Thymus (tissue), 11 donors: ENCODE data around the gene TIMP2. TPM values are rescaled to one million over a fixed set of nuclear protein-coding genes. Genes with fewer than 3 reads are reported as not detected.
A peak's percentile ranks its signal among the peaks of the same experiment; 100 is the strongest.

Source experiments
- DNase-seq, 9 donors: peaks; one replicate each; pipeline ENCODE4 v3.0.0-alpha.2; 2013; ENCODE audit warnings: low spot score in 9 of 9, low read depth in 6 of 9, missing footprints in 1 of 9
- H3K27ac ChIP-seq, 2 donors: one replicate each; pipeline ENCODE4 v1.5.1; 2013; ENCODE audit warnings: control low read depth in 1 of 2, low read depth in 1 of 2, low read length in 1 of 2, mild to moderate bottlenecking in 1 of 2, moderate library complexity in 1 of 2
- H3K27me3 ChIP-seq, 2 donors: one replicate each; pipeline ENCODE4 v1.5.1; 2013; ENCODE audit warnings: low read length in 1 of 2; ENCODE audit not compliant: control insufficient read depth in 2 of 2, insufficient read depth in 1 of 2
- H3K36me3 ChIP-seq, 2 donors: one replicate each; pipeline ENCODE4 v1.5.1; 2013; ENCODE audit warnings: low read length in 1 of 2, mild to moderate bottlenecking in 1 of 2, moderate library complexity in 1 of 2; ENCODE audit not compliant: control insufficient read depth in 2 of 2, insufficient read depth in 2 of 2
- H3K4me1 ChIP-seq, 2 donors: one replicate each; pipeline ENCODE4 v1.5.1; 2013; ENCODE audit warnings: low read length in 2 of 2; ENCODE audit not compliant: control insufficient read depth in 2 of 2, insufficient read depth in 2 of 2
- H3K4me3 ChIP-seq, 2 donors: one replicate each; pipeline ENCODE4 v1.5.1; 2013; ENCODE audit warnings: low read length in 2 of 2, control low read depth in 1 of 2, mild to moderate bottlenecking in 1 of 2
- H3K9me3 ChIP-seq, 2 donors: one replicate each; pipeline ENCODE4 v1.5.1; 2013; ENCODE audit warnings: low read length in 1 of 2, mild to moderate bottlenecking in 1 of 2; ENCODE audit not compliant: control insufficient read depth in 2 of 2, insufficient read depth in 1 of 2
- WGBS: extraction: QIAGEN DNeasy Blood & Tissue Kit; methylation state at CpG from one replicate; pipeline ENCODE4 v1.1.7; 2013; 5-methylcytosine and 5-hydroxymethylcytosine counted together
- polyA plus RNA-seq: library from polyadenylated mRNA; stranded (reverse); fragments of 200-250 nt; gene quantifications from one replicate; pipeline ENCODE4 v1.2.3, GENCODE V29; 2013
- total RNA-seq: library from RNA; stranded (reverse); fragments of 120-200 nt; gene quantifications from one replicate; pipeline ENCODE4 v1.2.4, GENCODE V29; 2013
- donor health status: healthy.

TIMP2 gene
- total and polyA plus RNA-seq, 2 donors = 23.1 to 27.5 TPM

- Histone ChIP-seq H3K27me3 (no peaks in the 10 kb centered on the region), H3K9me3 (peaks cover 0 to 3% of the 10 kb centered on the region in 2 donors), H3K27ac (no peak overlapping the region), H3K36me3 (peaks cover 66 to 85% of the 10 kb centered on the region in 2 donors), H3K4me3 (no peak overlapping the region), H3K4me1 (peaks cover 6 to 18% of the 10 kb centered on the region in 2 donors)
- DNase-seq = no peak
- 94% methylated on average over 11 of the region's 11 CpGs for WGBS
These were observed 120.4 kb downstream of the TIMP2 start for GRCh38 chr17:78804777-78805176.

GRCh38 chr17:78803186-78803845, 121.9 kb downstream of the TIMP2 start:
- peaks cover 6 to 18% of the 10 kb centered on the region in 2 donors for H3K4me1 ChIP-seq
- peaks cover 0 to 3% of the 10 kb centered on the region in 2 donors for H3K9me3 ChIP-seq
- H3K36me3 ChIP-seq = peaks cover 69 to 84% of the 10 kb centered on the region in 2 donors
- no peak overlapping the region for H3K4me3 ChIP-seq
- peak in 2 of 9 donors; percentile 40 to 51 for DNase-seq
- WGBS = 60% methylated on average over 21 of the region's 21 CpGs
- no peaks in the 10 kb centered on the region for H3K27me3 ChIP-seq
- H3K27ac ChIP-seq = peak overlapping the region; percentile 46 to 58

Other genes starting within 250 kb of the TIMP2 start
- 39.9 TPM for gene CYTH1, start 143.1 kb downstream of the TIMP2 start, total RNA-seq
- gene CYTH1, start 143.1 kb downstream of the TIMP2 start, polyA plus RNA-seq = 91.7 TPM
- gene USP36, start 84.6 kb downstream of the TIMP2 start, total RNA-seq = 10.1 TPM
- gene USP36, start 84.6 kb downstream of the TIMP2 start, polyA plus RNA-seq = 32.5 TPM
- 0.38 TPM for gene CEP295NL, start 22.2 kb downstream of the TIMP2 start, total RNA-seq
- 0.50 TPM for gene CEP295NL, start 22.2 kb downstream of the TIMP2 start, polyA plus RNA-seq
- gene LGALS3BP, start 54.5 kb upstream of the TIMP2 start, total RNA-seq = 66.1 TPM
- 81.3 TPM for gene LGALS3BP, start 54.5 kb upstream of the TIMP2 start, polyA plus RNA-seq
- 20.2 TPM for gene CANT1, start 84.4 kb upstream of the TIMP2 start, total RNA-seq
- 18.5 TPM for gene CANT1, start 84.4 kb upstream of the TIMP2 start, polyA plus RNA-seq
- gene C1QTNF1, start 98.8 kb upstream of the TIMP2 start, total RNA-seq = 2.2 TPM
- 34.9 TPM for gene C1QTNF1, start 98.8 kb upstream of the TIMP2 start, polyA plus RNA-seq
- 11.2 TPM for gene ENGASE, start 149.4 kb upstream of the TIMP2 start, total RNA-seq
- gene ENGASE, start 149.4 kb upstream of the TIMP2 start, polyA plus RNA-seq = 71.1 TPM